GM21515 (cell line): ENCODE data around the gene MALSU1.

Experiments
- ATAC-seq: cut with Tn5 transposase; IDR thresholded peaks from one replicate; pipeline ENCODE4 v1.9.1; 2021; ENCODE audit not compliant: unreplicated experiment

Gene MALSU1

GRCh38 chr7:23298885-23299769 lies at the start of gene MALSU1:
MALSU1 (plus strand) TSS chr7:23299339; CDS start chr7:23299353, 14 bp downstream.
- peak; percentile 99 for ATAC-seq

GRCh38 chr7:23249486-23249885 lies 49.7 kb upstream of the MALSU1 start:
- no peak for ATAC-seq

- ATAC-seq, result no peak
Measured at GRCh38 chr7:23254051-23254681, 45.0 kb upstream of the MALSU1 start.

- no peak for ATAC-seq
Measured at GRCh38 chr7:23256731-23257130, 42.4 kb upstream of the MALSU1 start.

GRCh38 chr7:23260371-23260770 lies 38.8 kb upstream of the MALSU1 start:
- no peak for ATAC-seq

GRCh38 chr7:23261843-23262452 lies 37.2 kb upstream of the MALSU1 start:
- peak; percentile 88 for ATAC-seq

- no peak for ATAC-seq
Measured at GRCh38 chr7:23264916-23265458, 34.2 kb upstream of the MALSU1 start.

GRCh38 chr7:23266918-23267317 lies 32.2 kb upstream of the MALSU1 start:
- ATAC-seq, result no peak

- ATAC-seq, result no peak
Measured at GRCh38 chr7:23267357-23267756, 31.8 kb upstream of the MALSU1 start.

- no peak for ATAC-seq
Measured at GRCh38 chr7:23268167-23268566, 31.0 kb upstream of the MALSU1 start.

- no peak for ATAC-seq
Measured at GRCh38 chr7:23268746-23269145, 30.4 kb upstream of the MALSU1 start.

GRCh38 chr7:23272275-23272674 lies 26.9 kb upstream of the MALSU1 start:
- no peak for ATAC-seq

GRCh38 chr7:23273141-23273599 lies 26.0 kb upstream of the MALSU1 start:
- peak; percentile 99 for ATAC-seq

- ATAC-seq, result no peak
Measured at GRCh38 chr7:23275912-23276311, 23.2 kb upstream of the MALSU1 start.

GRCh38 chr7:23276376-23276775 lies 22.8 kb upstream of the MALSU1 start:
- ATAC-seq, result no peak

GRCh38 chr7:23276947-23277346 lies 22.2 kb upstream of the MALSU1 start:
- ATAC-seq, result no peak

- no peak for ATAC-seq
Measured at GRCh38 chr7:23277359-23277989, 21.7 kb upstream of the MALSU1 start.

- no peak for ATAC-seq
Measured at GRCh38 chr7:23279819-23280525, 19.2 kb upstream of the MALSU1 start.

- ATAC-seq, result no peak
Measured at GRCh38 chr7:23283086-23283485, 16.1 kb upstream of the MALSU1 start.

GRCh38 chr7:23284871-23285270 lies 14.3 kb upstream of the MALSU1 start:
- ATAC-seq, result no peak
